ENCODE data around the gene EXOC2.

The EXOC2 gene

GRCh38 chr6:692858-693722, at the start of gene EXOC2:
Gene EXOC2 (minus strand): TSS chr6:693139. CDS start chr6:637818, 55,321 bp downstream.
- Histone ChIP-seq H3K4me1 (peaks cover 2% of the 10 kb centered on the region), H3K4me3 (ENCODE audit: low read depth, low read length) (peak within 1 kb of the TSS; percentile 71), H3K9me3 (ENCODE audit: control insufficient read depth, low read length) (no peaks in the 10 kb centered on the region), H3K79me2 (peaks cover 25% of the 10 kb centered on the region), H3K27ac (peak within 1 kb of the TSS; percentile 74), H3K27me3 (ENCODE audit: control insufficient read depth, insufficient read depth, low read length) (no peaks in the 10 kb centered on the region), H3K4me2 (ENCODE audit: low read length) (peak within 1 kb of the TSS; percentile 95), H3K9ac (peak within 1 kb of the TSS; percentile 33), H3K36me3 (ENCODE audit: control insufficient read depth, insufficient read depth, low read length) (no peaks in the 10 kb centered on the region), H2AFZ (peak within 1 kb of the TSS; percentile 98)
- TF ChIP-seq, protein P1, sequence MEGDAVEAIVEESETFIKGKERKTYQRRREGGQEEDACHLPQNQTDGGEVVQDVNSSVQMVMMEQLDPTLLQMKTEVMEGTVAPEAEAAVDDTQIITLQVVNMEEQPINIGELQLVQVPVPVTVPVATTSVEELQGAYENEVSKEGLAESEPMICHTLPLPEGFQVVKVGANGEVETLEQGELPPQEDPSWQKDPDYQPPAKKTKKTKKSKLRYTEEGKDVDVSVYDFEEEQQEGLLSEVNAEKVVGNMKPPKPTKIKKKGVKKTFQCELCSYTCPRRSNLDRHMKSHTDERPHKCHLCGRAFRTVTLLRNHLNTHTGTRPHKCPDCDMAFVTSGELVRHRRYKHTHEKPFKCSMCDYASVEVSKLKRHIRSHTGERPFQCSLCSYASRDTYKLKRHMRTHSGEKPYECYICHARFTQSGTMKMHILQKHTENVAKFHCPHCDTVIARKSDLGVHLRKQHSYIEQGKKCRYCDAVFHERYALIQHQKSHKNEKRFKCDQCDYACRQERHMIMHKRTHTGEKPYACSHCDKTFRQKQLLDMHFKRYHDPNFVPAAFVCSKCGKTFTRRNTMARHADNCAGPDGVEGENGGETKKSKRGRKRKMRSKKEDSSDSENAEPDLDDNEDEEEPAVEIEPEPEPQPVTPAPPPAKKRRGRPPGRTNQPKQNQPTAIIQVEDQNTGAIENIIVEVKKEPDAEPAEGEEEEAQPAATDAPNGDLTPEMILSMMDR (IDR thresholded peaks at IDR 0.05): no peak

DNA sequence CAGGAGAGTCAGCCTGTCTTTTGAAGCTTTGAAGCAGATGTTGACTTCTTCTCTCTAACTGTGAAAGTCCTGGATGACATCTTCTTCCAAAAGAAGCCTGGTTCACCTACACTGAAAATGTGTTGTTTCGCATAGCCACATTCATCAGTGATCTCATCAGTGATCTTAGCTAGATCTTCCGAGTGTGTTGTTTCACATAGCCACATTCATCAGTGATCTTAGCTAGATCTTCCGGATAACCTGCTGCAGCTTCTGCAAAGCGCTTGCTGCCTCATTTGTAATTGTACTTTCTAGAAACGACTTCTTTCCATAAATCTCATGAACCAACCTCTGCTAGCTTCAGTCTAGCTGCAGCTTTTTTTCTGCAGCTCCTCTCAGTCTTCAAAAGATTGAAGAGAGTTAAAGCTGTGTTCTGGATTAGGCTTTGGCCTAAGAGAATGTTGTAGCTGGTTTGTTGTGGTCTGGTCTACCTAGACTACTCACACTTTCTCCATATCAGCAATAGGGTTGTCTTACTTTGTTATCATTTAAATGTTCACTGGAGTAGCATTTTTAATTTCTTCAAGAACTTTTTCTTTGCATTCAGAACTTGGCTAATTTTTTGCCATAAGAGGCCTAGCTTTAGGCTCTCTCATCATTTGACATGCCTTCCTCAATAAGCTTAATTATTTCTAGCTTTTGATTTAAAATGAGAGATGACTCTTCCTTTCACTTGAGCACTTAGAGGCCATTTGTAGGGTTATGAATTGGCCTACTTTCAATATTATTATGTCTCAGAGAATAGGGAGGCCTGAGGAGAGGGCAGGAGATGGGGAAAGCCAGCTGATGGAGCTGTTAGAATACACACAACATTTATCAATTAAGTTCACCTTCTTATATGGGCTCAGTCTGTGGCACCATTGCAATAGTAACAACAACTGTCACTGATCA, 48.7 kb upstream of the EXOC2 start:
- TF ChIP-seq, protein P1 (IDR thresholded peaks at IDR 0.05): no peak
- Histone ChIP-seq H3K9ac (no peak overlapping the region), H3K4me3 (ENCODE audit: low read depth, low read length) (no peak overlapping the region), H3K36me3 (ENCODE audit: control insufficient read depth, insufficient read depth, low read length) (no peaks in the 10 kb centered on the region), H3K9me3 (ENCODE audit: control insufficient read depth, low read length) (no peaks in the 10 kb centered on the region), H2AFZ (no peak overlapping the region), H3K27ac (no peak overlapping the region), H3K27me3 (ENCODE audit: control insufficient read depth, insufficient read depth, low read length) (no peaks in the 10 kb centered on the region), H3K4me2 (ENCODE audit: low read length) (no peak overlapping the region), H3K79me2 (no peaks in the 10 kb centered on the region), H3K4me1 (no peaks in the 10 kb centered on the region)

GRCh38 chr6:736657-737446, 43.9 kb upstream of the EXOC2 start:
- Histone ChIP-seq H2AFZ (no peak overlapping the region), H3K9me3 (ENCODE audit: control insufficient read depth, low read length) (no peaks in the 10 kb centered on the region), H3K79me2 (no peaks in the 10 kb centered on the region), H3K4me1 (no peaks in the 10 kb centered on the region), H3K36me3 (ENCODE audit: control insufficient read depth, insufficient read depth, low read length) (no peaks in the 10 kb centered on the region), H3K4me3 (ENCODE audit: low read depth, low read length) (no peak overlapping the region), H3K4me2 (ENCODE audit: low read length) (no peak overlapping the region), H3K27ac (no peak overlapping the region), H3K9ac (no peak overlapping the region), H3K27me3 (ENCODE audit: control insufficient read depth, insufficient read depth, low read length) (peaks cover 5% of the 10 kb centered on the region)
- TF ChIP-seq, protein P1 (IDR thresholded peaks at IDR 0.05): no peak

DNA sequence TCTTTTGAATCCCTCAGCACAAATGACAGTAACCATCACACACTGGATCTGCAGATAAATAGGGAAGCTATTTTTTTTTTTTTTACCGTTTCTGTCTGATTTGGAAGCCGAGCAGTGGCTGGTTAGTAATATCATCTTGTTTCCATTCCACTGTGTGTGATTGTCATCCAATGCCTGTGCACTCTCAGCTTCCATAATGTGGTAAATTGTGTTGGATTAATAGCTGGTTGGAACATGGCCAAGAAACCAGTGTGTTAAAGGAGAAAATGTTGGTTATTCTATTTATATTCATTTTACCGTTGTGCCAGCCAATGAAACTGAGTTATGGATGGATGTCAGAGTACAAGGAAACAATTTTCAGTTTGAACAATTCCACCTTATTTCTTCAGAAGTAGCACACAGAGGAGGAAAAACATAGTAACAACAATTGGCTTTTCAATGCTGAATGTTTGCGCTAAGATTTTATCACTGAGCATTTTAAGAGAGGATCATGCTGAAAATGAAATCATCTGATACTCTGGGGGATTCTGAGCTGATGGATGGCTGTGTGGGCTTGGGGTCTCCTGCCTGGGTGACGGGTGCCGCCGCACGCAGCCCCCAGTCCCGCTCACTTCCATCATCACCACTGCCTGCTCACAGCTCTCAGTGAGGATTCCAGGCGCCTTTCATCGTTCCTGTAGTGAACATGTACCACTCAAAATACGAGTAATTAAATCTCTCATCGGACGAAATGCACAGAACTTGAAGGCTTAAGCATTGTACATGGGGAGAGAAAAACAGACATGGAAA, 40.7 kb upstream of the EXOC2 start:
- Histone ChIP-seq H3K36me3 (ENCODE audit: control insufficient read depth, insufficient read depth, low read length) (no peaks in the 10 kb centered on the region), H3K27me3 (ENCODE audit: control insufficient read depth, insufficient read depth, low read length) (peaks cover 5% of the 10 kb centered on the region), H3K4me3 (ENCODE audit: low read depth, low read length) (no peak overlapping the region), H3K4me2 (ENCODE audit: low read length) (no peak overlapping the region), H3K9me3 (ENCODE audit: control insufficient read depth, low read length) (no peaks in the 10 kb centered on the region), H3K79me2 (no peaks in the 10 kb centered on the region), H3K4me1 (no peaks in the 10 kb centered on the region), H3K9ac (no peak overlapping the region), H3K27ac (no peak overlapping the region), H2AFZ (no peak overlapping the region)
- TF ChIP-seq, protein P1 (IDR thresholded peaks at IDR 0.05): no peak

Data from parathyroid adenoma (tissue), 2 donors.